ENCODE results near the gene CIB4. TPM values are rescaled to one million over a fixed set of nuclear protein-coding genes. Genes with fewer than 3 reads are reported as not detected.

CIB4 gene
- total and polyA plus RNA-seq, 4 donors, result 1.3 TPM; not detected in 3

- Histone ChIP-seq H3K9me3 (ENCODE audit: control insufficient read depth in 4 of 4, insufficient read depth in 3 of 4, low read length in 3 of 4) (no peaks in the 10 kb centered on the region), H3K4me1 (ENCODE audit: control insufficient read depth in 5 of 5, insufficient read depth in 5 of 5, low read length in 5 of 5) (peaks cover 0 to 56% (median 7%) of the 10 kb centered on the region in 5 donors), H3K36me3 (ENCODE audit: control insufficient read depth in 4 of 4, insufficient read depth in 4 of 4, low read length in 4 of 4) (no peaks in the 10 kb centered on the region), H3K27me3 (ENCODE audit: control insufficient read depth in 3 of 3, insufficient read depth in 3 of 3, low read length in 2 of 3) (no peaks in the 10 kb centered on the region), H3K4me3 (no peak overlapping the region), H3K27ac (ENCODE audit: low read depth in 1 of 2, low read length in 1 of 2) (no peak overlapping the region), H3K9ac (ENCODE audit: insufficient read depth in 1 of 2, low read length in 2 of 2) (no peak overlapping the region)
- no peak for ATAC-seq (ENCODE audit: insufficient read depth, low FRiP score)
- no peak for DNase-seq
- WGBS, 2 donors, result 80 to 85% methylated on average over 3 of the region's 3 CpGs
- no peak for TF ChIP-seq CTCF (IDR thresholded peaks at IDR 0.05; ENCODE audit: control extremely low read depth, extremely low read depth)
Observed at GRCh38 chr2:26647981-26648380, 6.8 kb upstream of the CIB4 start.

- H3K27ac ChIP-seq (ENCODE audit: low read depth in 1 of 2, low read length in 1 of 2), result no peak overlapping the region
- no peak overlapping the region for H3K9ac ChIP-seq (ENCODE audit: insufficient read depth in 1 of 2, low read length in 2 of 2)
- DNase-seq (no peak), ATAC-seq (ENCODE audit: insufficient read depth, low FRiP score) (no peak)
- H3K4me3 ChIP-seq, result no peak overlapping the region
- H3K4me1 ChIP-seq (ENCODE audit: control insufficient read depth in 5 of 5, insufficient read depth in 5 of 5, low read length in 5 of 5), result peaks cover 0 to 48% (median 5%) of the 10 kb centered on the region in 5 donors
- no peaks in the 10 kb centered on the region for H3K27me3 ChIP-seq (ENCODE audit: control insufficient read depth in 3 of 3, insufficient read depth in 3 of 3, low read length in 2 of 3)
- H3K9me3 ChIP-seq (ENCODE audit: control insufficient read depth in 4 of 4, insufficient read depth in 3 of 4, low read length in 3 of 4), result no peaks in the 10 kb centered on the region
- WGBS, 2 donors, result 81 to 82% methylated on average over 6 of the region's 6 CpGs
- H3K36me3 ChIP-seq (ENCODE audit: control insufficient read depth in 4 of 4, insufficient read depth in 4 of 4, low read length in 4 of 4), result no peaks in the 10 kb centered on the region
- TF ChIP-seq CTCF (IDR thresholded peaks at IDR 0.05; ENCODE audit: control extremely low read depth, extremely low read depth), result no peak
Observed at GRCh38 chr2:26646986-26647672, 6.0 kb upstream of the CIB4 start.

DNA sequence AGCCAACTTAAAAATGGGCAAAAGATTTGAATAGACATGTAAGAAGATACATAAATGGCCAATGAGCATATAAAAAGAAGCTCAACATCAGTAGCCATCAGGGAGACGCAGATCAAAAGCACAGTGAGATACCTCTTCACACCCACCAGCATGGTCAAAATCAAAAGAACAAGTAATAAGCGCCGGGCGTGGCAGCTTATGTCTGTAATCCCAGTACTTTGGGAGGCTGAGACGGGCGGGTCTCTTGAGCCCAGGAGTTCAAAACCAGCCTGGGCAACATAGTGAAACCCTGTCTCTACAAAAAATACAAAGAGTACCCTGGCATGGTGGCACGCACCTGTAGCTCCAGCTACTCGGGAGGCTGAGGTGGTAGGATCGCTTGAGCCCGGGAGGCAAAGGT is 4.6 kb upstream of the CIB4 start:
- Histone ChIP-seq H3K9me3 (ENCODE audit: control insufficient read depth in 4 of 4, insufficient read depth in 3 of 4, low read length in 3 of 4) (no peaks in the 10 kb centered on the region), H3K4me3 (no peak overlapping the region), H3K4me1 (ENCODE audit: control insufficient read depth in 5 of 5, insufficient read depth in 5 of 5, low read length in 5 of 5) (peaks cover 0 to 41% (median 4%) of the 10 kb centered on the region in 5 donors), H3K9ac (ENCODE audit: insufficient read depth in 1 of 2, low read length in 2 of 2) (no peak overlapping the region), H3K36me3 (ENCODE audit: control insufficient read depth in 4 of 4, insufficient read depth in 4 of 4, low read length in 4 of 4) (no peaks in the 10 kb centered on the region), H3K27ac (ENCODE audit: low read depth in 1 of 2, low read length in 1 of 2) (no peak overlapping the region), H3K27me3 (ENCODE audit: control insufficient read depth in 3 of 3, insufficient read depth in 3 of 3, low read length in 2 of 3) (no peaks in the 10 kb centered on the region)
- ATAC-seq (ENCODE audit: insufficient read depth, low FRiP score) (no peak), DNase-seq (no peak)
- TF ChIP-seq CTCF (IDR thresholded peaks at IDR 0.05; ENCODE audit: control extremely low read depth, extremely low read depth), result no peak
- WGBS, 2 donors, result 90% methylated on average over 10 of the region's 10 CpGs
